IPS-18c (cell line): ENCODE measurements around the gene GABRD.
"Not testable (repeated sequence)": the region's sequence is repeated elsewhere in the genome, so short reads cannot be mapped to it uniquely, and the experiment has no call there.

Source experiments
- H3K4me3 ChIP-seq: 2 replicates; pipeline ENCODE4 v1.7.0; 2013; ENCODE audit warnings: low read depth, mild to moderate bottlenecking, low read length, moderate library complexity; ENCODE audit not compliant: insufficient read depth
- H3K9me3 ChIP-seq: one replicate; pipeline ENCODE4 v1.6.1; 2013; ENCODE audit warnings: mild to moderate bottlenecking, low read length, moderate library complexity; ENCODE audit not compliant: control insufficient read depth, insufficient read depth

GABRD gene

GRCh38 chr1:1981631-1982327 is 37.4 kb upstream of the GABRD start:
- H3K4me3 ChIP-seq, H3K9me3 ChIP-seq: not testable (repeated sequence)

- Histone ChIP-seq H3K9me3 (peaks cover 2% of the 10 kb centered on the region), H3K4me3 (no peak overlapping the region)
Observed at GRCh38 chr1:1982379-1983232, 36.5 kb upstream of the GABRD start.

GRCh38 chr1:1984560-1985070 is 34.5 kb upstream of the GABRD start:
- H3K4me3 ChIP-seq = no peak overlapping the region
- H3K9me3 ChIP-seq = no peaks in the 10 kb centered on the region

- Histone ChIP-seq H3K4me3 (no peak overlapping the region), H3K9me3 (no peaks in the 10 kb centered on the region)
Observed at GRCh38 chr1:1985375-1986050, 33.6 kb upstream of the GABRD start.

- Histone ChIP-seq H3K4me3 (no peak overlapping the region), H3K9me3 (no peaks in the 10 kb centered on the region)
Observed at GRCh38 chr1:1986451-1987141, 32.5 kb upstream of the GABRD start.

GRCh38 chr1:1987142-1987510 is 32.0 kb upstream of the GABRD start:
- no peak overlapping the region for H3K4me3 ChIP-seq
- no peaks in the 10 kb centered on the region for H3K9me3 ChIP-seq

- Histone ChIP-seq H3K4me3 (no peak overlapping the region), H3K9me3 (no peaks in the 10 kb centered on the region)
Observed at GRCh38 chr1:1988061-1988945, 30.8 kb upstream of the GABRD start.

GRCh38 chr1:1989102-1989542 is 30.0 kb upstream of the GABRD start:
- no peaks in the 10 kb centered on the region for H3K9me3 ChIP-seq
- no peak overlapping the region for H3K4me3 ChIP-seq

GRCh38 chr1:1989789-1990188 is 29.4 kb upstream of the GABRD start:
- Histone ChIP-seq H3K4me3 (no peak overlapping the region), H3K9me3 (no peaks in the 10 kb centered on the region)

- H3K4me3 ChIP-seq = no peak overlapping the region
- no peaks in the 10 kb centered on the region for H3K9me3 ChIP-seq
Observed at GRCh38 chr1:1990222-1990621, 28.9 kb upstream of the GABRD start.

- no peak overlapping the region for H3K4me3 ChIP-seq
- H3K9me3 ChIP-seq = no peaks in the 10 kb centered on the region
Observed at GRCh38 chr1:1994536-1994935, 24.6 kb upstream of the GABRD start.

- no peaks in the 10 kb centered on the region for H3K9me3 ChIP-seq
- H3K4me3 ChIP-seq = no peak overlapping the region
Observed at GRCh38 chr1:1996207-1996651, 22.9 kb upstream of the GABRD start.

- Histone ChIP-seq H3K9me3 (no peaks in the 10 kb centered on the region), H3K4me3 (no peak overlapping the region)
Observed at GRCh38 chr1:1997576-1997975, 21.6 kb upstream of the GABRD start.

- no peaks in the 10 kb centered on the region for H3K9me3 ChIP-seq
- no peak overlapping the region for H3K4me3 ChIP-seq
Observed at GRCh38 chr1:2000432-2000831, 18.7 kb upstream of the GABRD start.

GRCh38 chr1:2000850-2001249 is 18.3 kb upstream of the GABRD start:
- H3K4me3 ChIP-seq = no peak overlapping the region
- no peaks in the 10 kb centered on the region for H3K9me3 ChIP-seq

- H3K4me3 ChIP-seq = no peak overlapping the region
- no peaks in the 10 kb centered on the region for H3K9me3 ChIP-seq
Observed at GRCh38 chr1:2001773-2002411, 17.3 kb upstream of the GABRD start.
